Measurements from ENCODE around the gene SRRM3.
"Not testable (repeated sequence)": the region's sequence is repeated elsewhere in the genome, so short reads cannot be mapped to it uniquely, and the experiment has no call there.

The SRRM3 gene

GRCh38 chr7:76327610-76328009 lies 125.9 kb downstream of the SRRM3 start:
- in situ Hi-C loops (cut with HindIII; ENCODE audit: low pct_unique_long_range_greater_than_20kb, low sequenced_read_pairs) = no loop called here
- no peak for TF ChIP-seq JUND (IDR thresholded peaks at IDR 0.05; ENCODE audit: low read depth)
- no peak for DNase-seq (ENCODE audit: low read depth in 1 of 2, low spot score in 1 of 2)

DNA sequence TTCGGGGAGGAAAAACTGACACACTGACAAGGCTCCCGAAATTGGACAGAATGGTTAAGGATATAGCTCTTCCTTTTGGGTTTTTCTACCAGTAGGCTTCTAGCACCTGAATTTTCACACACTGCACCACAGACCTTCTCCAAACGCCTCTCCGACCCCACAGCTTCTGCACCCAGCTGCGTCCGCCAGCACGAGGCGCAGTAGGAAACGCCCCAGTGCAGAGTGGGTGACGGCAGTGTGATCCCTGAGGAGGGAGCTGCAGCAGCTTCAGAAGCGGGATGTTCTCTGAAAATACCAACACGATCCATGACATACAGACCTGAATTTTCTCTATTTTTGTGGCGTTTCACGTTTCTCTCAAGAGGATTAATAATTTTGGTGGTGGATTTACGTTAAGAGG lies 126.7 kb downstream of the SRRM3 start:
- in situ Hi-C loops (cut with HindIII; ENCODE audit: low pct_unique_long_range_greater_than_20kb, low sequenced_read_pairs) = no loop called here
- TF ChIP-seq JUND (IDR thresholded peaks at IDR 0.05; ENCODE audit: low read depth) = no peak
- DNase-seq (ENCODE audit: low read depth in 1 of 2, low spot score in 1 of 2) = no peak

DNA sequence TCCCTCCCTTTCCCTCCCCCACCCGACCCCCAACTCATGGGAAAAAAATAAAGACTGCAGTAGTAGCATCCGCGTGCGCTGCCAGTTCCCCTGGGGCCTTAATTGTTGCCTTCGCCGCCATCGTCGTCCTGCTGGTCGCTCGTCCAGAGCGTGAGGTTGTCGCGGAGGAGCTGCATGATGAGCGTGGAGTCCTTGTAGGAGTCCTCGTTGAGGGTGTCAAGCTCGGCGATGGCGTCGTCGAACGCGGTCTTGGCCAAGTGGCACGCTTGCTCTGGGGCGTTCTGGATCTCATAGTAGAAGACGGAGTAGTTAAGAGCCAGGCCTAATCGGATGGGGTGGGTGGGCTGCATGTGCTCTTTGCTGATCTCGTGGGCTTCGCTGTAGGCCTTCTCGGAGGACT lies 127.8 kb downstream of the SRRM3 start:
- no peak for TF ChIP-seq JUND (IDR thresholded peaks at IDR 0.05; ENCODE audit: low read depth)
- DNase-seq (ENCODE audit: low read depth in 1 of 2, low spot score in 1 of 2) = no peak
- in situ Hi-C loops (cut with HindIII; ENCODE audit: low pct_unique_long_range_greater_than_20kb, low sequenced_read_pairs) = no loop called here

DNA sequence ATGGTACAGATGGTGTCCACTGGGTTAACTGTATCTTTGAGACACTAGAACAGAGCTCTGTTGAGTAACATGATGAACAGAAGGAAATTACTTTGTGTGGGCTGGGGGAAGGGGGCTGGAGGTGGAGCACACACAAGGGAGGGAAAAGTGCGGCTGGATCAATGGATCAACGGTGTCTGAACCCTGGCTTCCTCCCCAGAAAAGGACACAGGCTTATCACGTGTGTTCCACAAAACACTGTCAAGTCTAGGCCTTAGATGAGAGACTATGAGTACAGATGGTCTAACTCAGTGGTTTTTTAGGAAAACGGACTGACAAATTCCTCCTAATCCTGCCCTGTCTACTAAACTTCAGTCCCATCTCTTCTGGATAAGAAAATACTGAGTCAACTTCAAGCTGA lies 128.6 kb downstream of the SRRM3 start:
- in situ Hi-C loops (cut with HindIII; ENCODE audit: low pct_unique_long_range_greater_than_20kb, low sequenced_read_pairs) = no loop called here
- no peak for DNase-seq (ENCODE audit: low read depth in 1 of 2, low spot score in 1 of 2)
- no peak for TF ChIP-seq JUND (IDR thresholded peaks at IDR 0.05; ENCODE audit: low read depth)

GRCh38 chr7:76330673-76331072 lies 129.0 kb downstream of the SRRM3 start:
- in situ Hi-C loops (cut with HindIII; ENCODE audit: low pct_unique_long_range_greater_than_20kb, low sequenced_read_pairs) = no loop called here
- DNase-seq (ENCODE audit: low read depth in 1 of 2, low spot score in 1 of 2) = no peak
- TF ChIP-seq JUND (IDR thresholded peaks at IDR 0.05; ENCODE audit: low read depth) = no peak

- no peak for TF ChIP-seq JUND (IDR thresholded peaks at IDR 0.05; ENCODE audit: low read depth)
- DNase-seq (ENCODE audit: low read depth in 1 of 2, low spot score in 1 of 2) = peak in 1 of 2 experiments; percentile 26
Observed at GRCh38 chr7:76332078-76332477, 130.4 kb downstream of the SRRM3 start.

GRCh38 chr7:76333511-76334101 lies 131.9 kb downstream of the SRRM3 start:
- no peak for DNase-seq (ENCODE audit: low read depth in 1 of 2, low spot score in 1 of 2)
- in situ Hi-C loops (cut with HindIII; ENCODE audit: low pct_unique_long_range_greater_than_20kb, low sequenced_read_pairs) = no loop called here
- no peak for TF ChIP-seq JUND (IDR thresholded peaks at IDR 0.05; ENCODE audit: low read depth)

More at GRCh38 chr7:76332078-76332477, 130.4 kb downstream of the SRRM3 start:
- in situ Hi-C loops (cut with HindIII; ENCODE audit: low pct_unique_long_range_greater_than_20kb, low sequenced_read_pairs) = no loop called here

GRCh38 chr7:76334320-76334967 lies 132.7 kb downstream of the SRRM3 start:
- no peak for DNase-seq (ENCODE audit: low read depth in 1 of 2, low spot score in 1 of 2)
- TF ChIP-seq JUND (IDR thresholded peaks at IDR 0.05; ENCODE audit: low read depth) = no peak
- in situ Hi-C loops (cut with HindIII; ENCODE audit: low pct_unique_long_range_greater_than_20kb, low sequenced_read_pairs) = no loop called here

DNA sequence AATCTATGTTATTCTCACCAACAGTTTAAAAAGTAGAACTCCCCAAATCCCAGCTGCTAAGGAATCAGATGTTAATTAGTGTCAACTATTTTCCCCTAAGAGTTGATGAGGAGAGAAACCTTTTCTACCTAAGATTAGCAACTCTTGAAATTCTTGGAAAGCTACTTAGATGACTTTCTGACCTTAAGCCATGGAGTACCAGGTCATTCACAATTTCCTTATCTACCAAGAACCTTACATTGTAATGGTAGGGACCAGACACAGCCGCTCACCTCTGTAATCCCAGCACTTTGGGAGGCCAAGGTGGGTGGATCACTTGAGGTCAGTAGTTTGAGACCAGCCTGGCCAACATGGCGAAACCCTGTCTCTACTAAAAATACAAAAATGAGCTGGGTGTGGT lies 133.7 kb downstream of the SRRM3 start:
- DNase-seq (ENCODE audit: low read depth in 1 of 2, low spot score in 1 of 2); in situ Hi-C loops (cut with HindIII; ENCODE audit: low pct_unique_long_range_greater_than_20kb, low sequenced_read_pairs): not testable (repeated sequence)

DNA sequence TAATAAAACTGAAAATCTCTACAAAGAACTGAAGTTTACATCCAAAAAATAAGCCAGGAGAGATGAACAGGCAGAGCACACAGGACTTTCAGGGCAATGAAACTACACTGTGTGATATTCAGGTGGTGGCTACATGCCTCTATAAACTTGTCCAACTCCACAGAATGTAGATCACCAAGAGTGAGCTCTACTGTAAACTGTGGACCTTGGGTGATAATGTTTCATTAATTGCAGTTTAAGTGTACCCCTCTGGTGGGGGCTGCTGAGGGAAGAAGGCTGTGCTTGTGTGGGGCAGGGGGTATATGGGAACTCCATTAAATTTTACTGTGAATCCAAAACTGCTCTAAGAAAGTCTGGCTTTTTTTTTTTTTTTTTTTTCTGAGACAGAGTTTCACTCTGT lies 134.4 kb downstream of the SRRM3 start:
- in situ Hi-C loops (cut with HindIII; ENCODE audit: low pct_unique_long_range_greater_than_20kb, low sequenced_read_pairs) = no loop called here
- TF ChIP-seq JUND (IDR thresholded peaks at IDR 0.05; ENCODE audit: low read depth) = no peak
- DNase-seq (ENCODE audit: low read depth in 1 of 2, low spot score in 1 of 2) = no peak
